ENCODE measurements around the gene SLC1A1. TPM values are rescaled to one million over a fixed set of nuclear protein-coding genes. Genes with fewer than 3 reads are reported as not detected.

The SLC1A1 gene
- total RNA-seq, 4 donors from 2014 or later = 1.8 to 12.3 (median 5.6) TPM

- TF ChIP-seq, protein P1, sequence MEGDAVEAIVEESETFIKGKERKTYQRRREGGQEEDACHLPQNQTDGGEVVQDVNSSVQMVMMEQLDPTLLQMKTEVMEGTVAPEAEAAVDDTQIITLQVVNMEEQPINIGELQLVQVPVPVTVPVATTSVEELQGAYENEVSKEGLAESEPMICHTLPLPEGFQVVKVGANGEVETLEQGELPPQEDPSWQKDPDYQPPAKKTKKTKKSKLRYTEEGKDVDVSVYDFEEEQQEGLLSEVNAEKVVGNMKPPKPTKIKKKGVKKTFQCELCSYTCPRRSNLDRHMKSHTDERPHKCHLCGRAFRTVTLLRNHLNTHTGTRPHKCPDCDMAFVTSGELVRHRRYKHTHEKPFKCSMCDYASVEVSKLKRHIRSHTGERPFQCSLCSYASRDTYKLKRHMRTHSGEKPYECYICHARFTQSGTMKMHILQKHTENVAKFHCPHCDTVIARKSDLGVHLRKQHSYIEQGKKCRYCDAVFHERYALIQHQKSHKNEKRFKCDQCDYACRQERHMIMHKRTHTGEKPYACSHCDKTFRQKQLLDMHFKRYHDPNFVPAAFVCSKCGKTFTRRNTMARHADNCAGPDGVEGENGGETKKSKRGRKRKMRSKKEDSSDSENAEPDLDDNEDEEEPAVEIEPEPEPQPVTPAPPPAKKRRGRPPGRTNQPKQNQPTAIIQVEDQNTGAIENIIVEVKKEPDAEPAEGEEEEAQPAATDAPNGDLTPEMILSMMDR (IDR thresholded peaks at IDR 0.05) = no peak
- no peak for ATAC-seq (ENCODE audit: low FRiP score)
Observed at GRCh38 chr9:4622016-4622415, 131.7 kb downstream of the SLC1A1 start.

GRCh38 chr9:4630836-4631235 is 140.6 kb downstream of the SLC1A1 start:
- TF ChIP-seq, protein P1 (IDR thresholded peaks at IDR 0.05) = no peak
- no peak for ATAC-seq (ENCODE audit: low FRiP score)
- DNase-seq (ENCODE audit: low spot score) = no peak

More at GRCh38 chr9:4622016-4622415, 131.7 kb downstream of the SLC1A1 start:
- DNase-seq (ENCODE audit: low spot score) = no peak

Other genes with a start within 250 kb of the SLC1A1 start
- gene GLIS3, start 190.4 kb upstream of the SLC1A1 start, total RNA-seq = 10 to 100 TPM; 26.9 to 90.8 (median 44.9) TPM
- gene PLPP6, start 171.8 kb downstream of the SLC1A1 start, total RNA-seq = 1 to 10 TPM; 3.4 to 6.0 (median 5.3) TPM
- 1 to 10 TPM; 1.3 to 5.5 (median 2.6) TPM for gene SPATA6L, start 176.0 kb downstream of the SLC1A1 start, total RNA-seq
- gene CDC37L1, start 189.1 kb downstream of the SLC1A1 start, total RNA-seq = 10 to 100 TPM; 26.3 to 46.1 (median 31.2) TPM

All from omental fat pad (tissue), 4 donors.